Measurements from ENCODE around the gene CLBA1. TPM values are rescaled to one million over a fixed set of nuclear protein-coding genes. Genes with fewer than 3 reads are reported as not detected.

The CLBA1 gene
- total and polyA plus RNA-seq, 5 donors: 1.8 to 4.2 (median 3.1) TPM

DNA sequence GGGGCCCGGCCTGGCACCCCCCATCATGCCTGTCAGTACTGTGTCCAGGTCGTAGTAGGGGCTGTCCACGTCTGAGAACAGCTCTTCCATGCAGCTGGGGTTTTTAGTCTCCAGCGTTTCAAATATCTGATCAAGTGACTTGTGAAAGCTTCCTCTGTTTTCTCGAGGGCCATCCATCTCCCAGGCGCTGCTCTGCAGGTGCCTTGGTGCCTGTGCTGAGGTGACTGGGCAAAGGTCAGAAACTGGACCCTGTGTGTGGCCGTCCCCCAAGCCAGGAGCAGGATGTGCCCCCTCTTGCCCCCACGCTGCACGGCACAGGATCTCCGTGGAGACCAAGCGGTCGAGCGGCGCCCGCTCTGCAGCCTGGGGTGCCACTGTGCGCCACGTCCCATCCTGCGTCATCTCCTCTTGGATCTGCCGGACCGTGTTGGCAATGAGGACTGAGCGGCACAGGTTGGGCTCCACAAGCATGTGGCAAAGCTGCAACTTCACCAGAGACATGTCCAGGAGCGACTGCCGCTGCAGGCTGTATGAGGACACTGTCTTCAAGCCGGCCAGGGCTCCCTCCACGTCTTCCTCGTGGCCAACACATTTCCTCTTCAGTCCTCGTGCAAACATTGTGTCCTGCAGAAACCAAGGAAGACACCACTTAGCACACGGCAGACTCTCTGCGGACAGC, 25.9 kb downstream of the CLBA1 start:
- 81% methylated on average over 29 of the region's 29 CpGs for WGBS
- ATAC-seq (no peak), DNase-seq (peak in 1 of 3 donors; percentile 49)
- Histone ChIP-seq H3K4me3 (ENCODE audit: low read length) (no peak overlapping the region), H3K27ac (ENCODE audit: low read length) (no peak overlapping the region), H3K4me1 (ENCODE audit: control insufficient read depth, insufficient read depth, low read length) (no peaks in the 10 kb centered on the region), H3K27me3 (ENCODE audit: control insufficient read depth, insufficient read depth) (no peaks in the 10 kb centered on the region), H3K9me3 (ENCODE audit: control insufficient read depth, low read length) (no peaks in the 10 kb centered on the region)
- intact Hi-C loops (cut with DNase I): no loop called here

DNA sequence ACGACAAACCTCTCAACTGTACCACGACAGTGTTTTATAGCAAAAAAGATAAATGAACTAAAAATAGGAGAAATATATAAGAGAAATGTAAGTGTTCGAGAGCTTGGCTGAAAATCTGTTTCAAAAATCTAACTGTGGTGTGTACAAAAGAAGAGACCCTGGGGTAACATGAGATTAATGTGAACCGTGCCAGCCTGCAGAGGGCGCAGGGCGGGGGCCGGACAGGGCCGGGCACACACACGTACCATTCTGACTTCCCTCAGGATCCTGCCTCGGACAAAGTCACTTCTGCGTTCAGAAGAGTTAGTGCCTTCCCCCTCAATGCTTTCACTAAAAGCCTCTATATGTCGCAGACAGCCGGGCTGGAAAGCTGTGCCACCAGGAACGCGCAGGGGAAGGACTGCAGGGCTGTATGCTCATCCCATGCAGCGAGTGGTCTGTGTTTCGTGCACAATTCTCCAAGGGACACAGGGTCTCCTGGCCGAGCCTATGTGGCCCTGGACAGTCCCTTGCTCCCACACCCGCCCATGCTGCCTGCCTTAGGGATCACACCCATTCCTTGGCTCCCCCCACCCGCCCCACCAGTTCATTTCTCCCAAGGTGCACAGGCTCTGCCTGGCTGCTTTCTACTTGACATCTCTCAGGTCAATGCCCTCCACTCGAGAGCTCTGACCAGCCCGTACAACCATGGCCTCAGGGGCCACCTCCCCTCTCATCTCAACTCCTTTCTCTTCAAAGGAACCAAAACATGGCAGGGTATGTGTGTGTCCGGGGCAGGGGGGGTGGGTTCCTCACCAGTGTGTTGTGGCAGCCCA, 26.8 kb downstream of the CLBA1 start:
- ATAC-seq: peak; percentile 67 to 69
- intact Hi-C loops (cut with DNase I): no loop called here
- Histone ChIP-seq H3K4me3 (ENCODE audit: low read length) (no peak overlapping the region), H3K9me3 (ENCODE audit: control insufficient read depth, low read length) (no peaks in the 10 kb centered on the region), H3K27ac (ENCODE audit: low read length) (no peak overlapping the region), H3K27me3 (ENCODE audit: control insufficient read depth, insufficient read depth) (no peaks in the 10 kb centered on the region), H3K4me1 (ENCODE audit: control insufficient read depth, insufficient read depth, low read length) (no peaks in the 10 kb centered on the region)
- WGBS: 68% methylated on average over 23 of the region's 23 CpGs
- peak in 1 of 3 donors; percentile 70 for DNase-seq

DNA sequence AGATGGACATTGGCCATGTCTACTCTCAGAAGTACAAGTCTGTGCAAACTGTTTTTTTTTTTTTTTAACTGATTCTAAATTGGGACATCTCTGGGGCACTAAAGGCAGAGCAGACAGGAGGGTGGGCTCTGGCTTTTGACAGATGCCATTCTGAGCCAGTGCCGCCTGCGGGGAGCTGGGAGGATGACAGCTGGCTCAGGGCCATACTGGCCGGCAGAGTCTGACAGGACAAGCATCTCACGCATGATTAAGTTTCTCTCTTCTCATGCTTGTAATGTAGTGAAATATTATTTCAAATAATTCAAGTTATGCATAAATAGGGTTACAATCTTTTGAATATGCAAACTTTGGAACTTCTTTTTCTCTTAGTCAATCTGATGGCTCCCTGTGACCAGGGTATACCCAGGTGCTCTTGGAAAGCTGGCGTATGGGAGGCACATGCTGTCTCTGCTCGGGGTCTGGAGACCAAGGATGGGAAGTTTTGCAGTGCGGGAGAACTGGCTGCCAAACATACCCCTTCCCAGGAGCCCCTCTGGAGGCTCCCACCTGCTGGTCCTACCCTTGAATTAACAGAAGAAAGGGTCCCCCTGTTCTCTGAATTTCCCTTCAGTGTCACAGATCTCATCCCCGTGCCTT, 27.7 kb downstream of the CLBA1 start:
- 32% methylated on average over 8 of the region's 8 CpGs for WGBS
- intact Hi-C loops (cut with DNase I): no loop called here
- Histone ChIP-seq H3K4me3 (ENCODE audit: low read length) (no peak overlapping the region), H3K9me3 (ENCODE audit: control insufficient read depth, low read length) (no peaks in the 10 kb centered on the region), H3K27me3 (ENCODE audit: control insufficient read depth, insufficient read depth) (no peaks in the 10 kb centered on the region), H3K4me1 (ENCODE audit: control insufficient read depth, insufficient read depth, low read length) (no peaks in the 10 kb centered on the region), H3K27ac (ENCODE audit: low read length) (no peak overlapping the region)
- DNase-seq (peak; percentile 52 to 84 (median 82)), ATAC-seq (peak; percentile 63 to 77)

DNA sequence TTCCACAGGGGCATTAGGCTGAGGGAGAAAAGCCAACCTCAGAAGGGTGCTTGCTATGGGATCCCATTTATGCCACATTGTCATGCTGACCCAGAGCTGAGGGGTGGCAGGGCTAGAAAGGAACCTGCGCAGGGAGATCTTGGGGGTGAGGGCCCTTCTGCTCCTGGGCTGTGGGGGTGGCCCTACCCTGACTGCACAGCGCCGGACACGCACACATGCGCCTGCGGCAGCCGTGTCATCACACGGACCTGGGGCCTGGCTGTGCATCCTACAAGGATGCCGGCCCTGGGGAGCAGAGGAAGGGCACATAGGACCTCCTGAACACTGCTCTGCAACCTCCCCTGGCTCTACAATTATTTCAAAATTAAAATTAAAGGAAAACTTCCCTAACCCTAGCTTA, 28.4 kb downstream of the CLBA1 start:
- ATAC-seq: no peak
- 84% methylated on average over 9 of the region's 9 CpGs for WGBS
- H3K27me3 ChIP-seq (ENCODE audit: control insufficient read depth, insufficient read depth): no peaks in the 10 kb centered on the region
- H3K9me3 ChIP-seq (ENCODE audit: control insufficient read depth, low read length): no peaks in the 10 kb centered on the region
- no peak for DNase-seq
- H3K4me3 ChIP-seq (ENCODE audit: low read length): no peak overlapping the region
- peaks cover 2% of the 10 kb centered on the region for H3K4me1 ChIP-seq (ENCODE audit: control insufficient read depth, insufficient read depth, low read length)
- intact Hi-C loops (cut with DNase I): no loop called here
- no peak overlapping the region for H3K27ac ChIP-seq (ENCODE audit: low read length)

DNA sequence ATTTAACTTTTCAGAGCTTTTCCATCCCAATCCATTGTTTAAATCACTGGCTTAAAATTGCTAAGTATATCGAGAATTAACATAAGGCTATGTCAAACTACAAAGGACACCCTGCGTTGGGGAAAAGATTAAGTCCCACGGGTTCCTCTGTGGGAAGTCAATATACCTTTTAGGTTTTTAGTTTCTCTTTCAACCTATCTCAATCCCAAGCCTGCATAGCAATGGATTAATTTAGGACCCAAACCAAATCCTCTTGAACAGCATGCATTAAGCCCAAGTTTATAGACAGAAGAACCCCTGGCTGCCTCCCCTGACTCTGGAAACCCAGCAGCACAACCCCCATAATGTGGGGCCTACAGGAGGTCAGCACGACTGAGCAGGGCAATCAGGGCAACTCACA, 29.0 kb downstream of the CLBA1 start:
- intact Hi-C loops (cut with DNase I): no loop called here
- WGBS: 71% methylated on average over 4 of the region's 4 CpGs
- Histone ChIP-seq H3K4me3 (ENCODE audit: low read length) (no peak overlapping the region), H3K27me3 (ENCODE audit: control insufficient read depth, insufficient read depth) (no peaks in the 10 kb centered on the region), H3K4me1 (ENCODE audit: control insufficient read depth, insufficient read depth, low read length) (peaks cover 3% of the 10 kb centered on the region), H3K27ac (ENCODE audit: low read length) (no peak overlapping the region), H3K9me3 (ENCODE audit: control insufficient read depth, low read length) (no peaks in the 10 kb centered on the region)
- no peak for DNase-seq
- ATAC-seq: no peak

DNA sequence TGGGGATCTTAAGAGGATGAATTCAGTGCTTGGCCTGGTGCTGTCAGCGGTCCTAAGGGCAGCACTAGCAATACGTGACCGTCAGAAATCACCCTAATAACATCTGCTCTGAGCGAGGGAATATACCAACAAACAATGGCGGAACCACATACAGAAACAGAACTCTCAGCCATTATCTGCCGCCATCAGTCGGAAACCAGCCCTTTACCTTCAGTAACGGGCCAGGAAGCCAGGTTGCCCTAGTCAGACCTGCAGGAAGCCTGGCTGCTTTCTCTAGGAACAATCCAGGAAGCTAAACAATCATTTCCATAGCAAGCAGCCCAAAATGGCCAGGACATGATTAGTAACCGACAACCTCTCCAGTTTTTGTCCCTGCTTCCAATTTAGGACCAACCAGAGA, 29.7 kb downstream of the CLBA1 start:
- WGBS: 80% methylated on average over 9 of the region's 9 CpGs
- no peak for ATAC-seq
- intact Hi-C loops (cut with DNase I): no loop called here
- no peaks in the 10 kb centered on the region for H3K9me3 ChIP-seq (ENCODE audit: control insufficient read depth, low read length)
- H3K4me3 ChIP-seq (ENCODE audit: low read length): no peak overlapping the region
- H3K4me1 ChIP-seq (ENCODE audit: control insufficient read depth, insufficient read depth, low read length): peaks cover 3% of the 10 kb centered on the region
- H3K27ac ChIP-seq (ENCODE audit: low read length): no peak overlapping the region
- H3K27me3 ChIP-seq (ENCODE audit: control insufficient read depth, insufficient read depth): no peaks in the 10 kb centered on the region
- no peak for DNase-seq

DNA sequence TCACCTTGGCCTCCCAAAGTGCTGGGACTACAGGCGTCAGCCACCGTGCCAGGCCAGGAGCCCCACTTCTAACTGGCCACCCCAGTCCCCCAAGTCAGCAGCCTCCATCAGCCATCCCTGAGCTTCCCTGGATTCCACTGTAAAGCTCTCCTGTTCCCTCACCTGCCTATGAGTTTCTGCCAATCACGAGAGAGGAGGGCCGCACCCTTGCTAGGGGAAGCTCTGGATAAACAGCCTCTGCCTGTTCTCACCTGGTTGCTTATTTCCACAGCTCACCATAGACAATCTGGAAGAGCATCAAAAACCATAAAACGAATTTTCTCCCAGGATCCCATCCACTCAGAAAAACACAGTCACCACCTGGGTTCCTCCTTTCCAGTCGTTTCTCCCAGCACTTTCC, 30.3 kb downstream of the CLBA1 start:
- Histone ChIP-seq H3K27me3 (ENCODE audit: control insufficient read depth, insufficient read depth) (no peaks in the 10 kb centered on the region), H3K4me3 (ENCODE audit: low read length) (no peak overlapping the region), H3K9me3 (ENCODE audit: control insufficient read depth, low read length) (no peaks in the 10 kb centered on the region), H3K4me1 (ENCODE audit: control insufficient read depth, insufficient read depth, low read length) (peaks cover 3% of the 10 kb centered on the region), H3K27ac (ENCODE audit: low read length) (no peak overlapping the region)
- no peak for ATAC-seq
- intact Hi-C loops (cut with DNase I): no loop called here
- DNase-seq: no peak
- WGBS: 81% methylated on average over 6 of the region's 6 CpGs

DNA sequence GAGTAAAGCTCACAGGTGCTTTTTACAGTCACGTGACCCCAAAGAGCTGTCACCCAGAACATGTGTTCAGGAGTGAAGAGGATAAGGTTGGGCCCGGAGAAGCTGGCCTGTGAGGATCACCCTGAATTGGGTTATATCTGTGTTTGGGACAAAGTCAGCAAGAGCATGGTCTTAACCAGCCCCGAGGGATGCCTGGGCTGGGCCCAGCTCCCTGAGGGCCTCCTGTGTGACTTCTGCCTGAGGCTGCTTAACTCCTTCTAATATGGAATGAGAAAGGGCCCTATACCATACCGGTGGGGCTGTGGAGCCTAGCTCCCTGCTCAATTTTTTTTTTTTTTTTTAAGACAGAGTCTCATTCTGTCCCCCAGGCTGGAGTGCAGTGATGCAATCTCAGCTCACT, 32.8 kb downstream of the CLBA1 start:
- DNase-seq (peak in 1 of 3 donors; percentile 7), ATAC-seq (no peak)
- WGBS: 82% methylated on average over 4 of the region's 4 CpGs
- peaks cover 3% of the 10 kb centered on the region for H3K4me1 ChIP-seq (ENCODE audit: control insufficient read depth, insufficient read depth, low read length)
- H3K27me3 ChIP-seq (ENCODE audit: control insufficient read depth, insufficient read depth): no peaks in the 10 kb centered on the region
- intact Hi-C loops (cut with DNase I): no loop called here
- H3K4me3 ChIP-seq (ENCODE audit: low read length): no peak overlapping the region
- H3K27ac ChIP-seq (ENCODE audit: low read length): no peak overlapping the region
- H3K9me3 ChIP-seq (ENCODE audit: control insufficient read depth, low read length): no peaks in the 10 kb centered on the region

DNA sequence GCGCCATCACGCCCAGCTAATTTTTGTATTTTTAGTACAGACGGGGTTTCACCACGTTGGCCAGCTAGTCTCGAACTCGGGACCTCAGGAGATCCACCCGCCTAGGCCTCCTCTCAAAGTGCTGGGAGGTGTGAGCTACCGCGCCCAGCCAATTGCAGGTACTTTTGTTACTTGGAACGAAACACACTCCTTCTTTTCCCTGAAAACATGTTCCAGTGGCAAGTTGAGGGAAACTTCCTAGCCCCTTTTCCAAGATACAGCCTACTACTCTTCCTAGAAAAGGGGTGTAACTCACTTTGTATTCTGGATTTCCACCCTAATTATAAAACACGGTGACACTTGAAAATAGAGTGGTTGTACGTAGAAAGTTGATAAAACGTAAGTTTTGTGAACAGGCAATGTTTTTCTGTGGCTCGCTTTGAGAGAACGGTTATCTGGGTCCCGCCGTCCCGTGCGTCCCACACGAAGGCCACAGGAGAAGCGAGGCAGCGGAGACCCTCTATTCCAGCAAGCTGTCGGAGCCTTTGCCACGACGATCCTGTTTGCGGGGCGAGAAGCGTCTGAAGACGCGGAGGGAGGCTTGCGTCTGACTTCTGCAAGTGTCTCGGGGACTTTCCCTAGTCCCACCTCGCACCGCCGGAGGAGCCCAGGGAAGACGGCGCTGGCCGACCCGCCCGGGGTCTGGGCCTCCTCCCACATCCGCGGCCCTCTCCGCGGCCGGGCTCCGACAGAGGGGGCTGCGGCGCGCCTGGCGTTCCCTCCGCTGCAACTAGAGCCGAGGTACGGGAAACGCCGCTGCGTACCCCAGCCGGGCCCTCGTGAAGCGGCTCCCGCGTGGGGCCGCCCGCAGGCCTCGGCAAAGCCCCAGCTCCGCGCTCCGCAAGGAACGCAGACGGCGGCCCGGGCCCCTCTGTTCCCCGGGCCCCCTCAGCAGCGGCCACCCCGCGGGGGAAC, 34.5 kb downstream of the CLBA1 start:
- Histone ChIP-seq H3K9me3 (ENCODE audit: control insufficient read depth, low read length) (no peaks in the 10 kb centered on the region), H3K4me3 (ENCODE audit: low read length) (peak overlapping the region; percentile 84), H3K27me3 (ENCODE audit: control insufficient read depth, insufficient read depth) (no peaks in the 10 kb centered on the region), H3K27ac (ENCODE audit: low read length) (no peak overlapping the region), H3K4me1 (ENCODE audit: control insufficient read depth, insufficient read depth, low read length) (peaks cover 3% of the 10 kb centered on the region)
- peak in 2 of 3 donors; percentile 31 to 74 for DNase-seq
- peak in 1 of 2 donors; percentile 1 for ATAC-seq
- 8% methylated on average over 75 of the region's 75 CpGs for WGBS
- intact Hi-C loops (cut with DNase I): no loop called here

DNA sequence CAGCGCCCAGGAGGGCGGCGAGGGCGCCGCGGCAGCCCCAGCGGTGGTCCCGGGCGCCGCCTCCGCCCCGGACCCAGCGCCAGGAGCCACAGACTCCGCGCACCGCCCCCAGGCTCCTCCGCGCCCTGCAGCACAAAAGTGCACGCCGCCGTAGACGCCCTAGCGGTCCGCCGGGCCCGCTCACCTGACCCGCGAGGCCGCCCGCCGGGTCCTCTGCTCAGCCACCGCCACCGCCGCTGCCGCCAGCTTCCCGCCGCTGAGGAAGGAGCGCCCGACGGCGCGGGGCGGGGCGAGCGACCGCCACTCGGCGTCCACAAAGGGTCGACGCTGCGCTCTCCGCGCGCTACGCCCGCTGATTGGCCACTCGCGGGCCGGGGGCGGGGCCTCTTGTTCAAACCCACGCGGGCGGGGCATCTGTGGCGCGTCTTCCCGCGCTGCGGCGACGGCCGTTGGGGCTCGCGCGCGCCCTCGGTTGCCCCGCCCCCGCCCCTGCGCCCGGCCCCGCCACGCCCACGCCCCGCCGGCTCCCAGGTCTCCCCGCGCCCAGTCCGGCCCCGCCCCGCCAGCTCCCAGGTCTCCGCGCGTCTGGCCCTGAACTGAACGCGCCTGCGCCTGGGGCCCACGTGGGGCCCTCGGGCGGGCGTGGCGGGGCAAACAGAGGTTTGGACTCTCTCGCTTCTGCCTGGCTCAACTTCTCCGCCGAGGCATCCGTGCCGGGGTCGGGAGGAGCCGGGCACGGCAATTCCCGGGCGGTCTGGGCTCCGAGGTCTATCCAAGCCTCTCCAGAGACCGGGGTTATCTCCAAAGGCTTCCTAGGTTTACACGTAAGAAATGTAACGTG, 35.4 kb downstream of the CLBA1 start, which contains the start of gene CDCA4:
CDCA4 (minus strand) TSS at position 269 of the 841 bp plus-strand sequence. CDS start 9,154 bp downstream, outside the sequence.
- intact Hi-C loops (cut with DNase I): no loop called here
- H3K4me3 ChIP-seq (ENCODE audit: low read length): peak within 1 kb of the TSS; percentile 84
- WGBS: under 1% methylated on average over 115 of the region's 115 CpGs
- peak within 1 kb of the TSS; percentile 72 for H3K27ac ChIP-seq (ENCODE audit: low read length)
- no peaks in the 10 kb centered on the region for H3K27me3 ChIP-seq (ENCODE audit: control insufficient read depth, insufficient read depth)
- DNase-seq (peak; percentile 98 to 99 (median 99)), ATAC-seq (peak; percentile 96 to 98)
- peaks cover 3% of the 10 kb centered on the region for H3K4me1 ChIP-seq (ENCODE audit: control insufficient read depth, insufficient read depth, low read length)
- no peaks in the 10 kb centered on the region for H3K9me3 ChIP-seq (ENCODE audit: control insufficient read depth, low read length)

Measured in right cardiac atrium (tissue), 5 donors.